Lower leg skin (tissue), 3 donors: ENCODE data around the gene CKAP4.

Source experiments
- POLR2A ChIP-seq, 2 donors: fragments of 450-650 bp; IDR thresholded peaks; one replicate each; pipeline ENCODE4 v1.6.1; 2016 to 2017; ENCODE audit warnings: antibody characterized with exemption in 2 of 2, mild to moderate bottlenecking in 1 of 2, moderate library complexity in 1 of 2
- TF ChIP-seq, protein P1 (sequence below), 3 donors: fragments of 450-650 bp; IDR thresholded peaks; one replicate each; pipeline ENCODE4 v1.5.1; 2016; ENCODE audit warnings: antibody characterized with exemption in 3 of 3, mild to moderate bottlenecking in 3 of 3, moderate library complexity in 2 of 3

DNA sequence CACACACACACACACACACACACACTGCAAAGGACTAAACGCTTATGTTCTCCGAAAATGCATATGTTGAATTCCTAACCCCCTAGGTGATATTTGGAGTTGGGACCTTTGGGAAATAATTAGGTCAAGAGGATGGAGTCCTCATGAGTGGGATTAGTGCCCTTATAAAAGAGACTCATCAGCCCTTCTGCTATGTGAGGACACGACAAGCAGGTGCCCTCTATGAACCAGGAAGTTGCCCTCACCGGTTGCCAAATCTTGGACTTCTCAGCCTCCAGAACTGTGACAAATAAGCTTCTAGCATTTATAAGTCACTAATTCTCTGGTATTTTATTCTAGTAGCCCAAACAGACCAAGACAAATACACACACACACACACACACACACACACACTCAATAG lies 34.0 kb upstream of the CKAP4 start:
- TF ChIP-seq, protein P1, sequence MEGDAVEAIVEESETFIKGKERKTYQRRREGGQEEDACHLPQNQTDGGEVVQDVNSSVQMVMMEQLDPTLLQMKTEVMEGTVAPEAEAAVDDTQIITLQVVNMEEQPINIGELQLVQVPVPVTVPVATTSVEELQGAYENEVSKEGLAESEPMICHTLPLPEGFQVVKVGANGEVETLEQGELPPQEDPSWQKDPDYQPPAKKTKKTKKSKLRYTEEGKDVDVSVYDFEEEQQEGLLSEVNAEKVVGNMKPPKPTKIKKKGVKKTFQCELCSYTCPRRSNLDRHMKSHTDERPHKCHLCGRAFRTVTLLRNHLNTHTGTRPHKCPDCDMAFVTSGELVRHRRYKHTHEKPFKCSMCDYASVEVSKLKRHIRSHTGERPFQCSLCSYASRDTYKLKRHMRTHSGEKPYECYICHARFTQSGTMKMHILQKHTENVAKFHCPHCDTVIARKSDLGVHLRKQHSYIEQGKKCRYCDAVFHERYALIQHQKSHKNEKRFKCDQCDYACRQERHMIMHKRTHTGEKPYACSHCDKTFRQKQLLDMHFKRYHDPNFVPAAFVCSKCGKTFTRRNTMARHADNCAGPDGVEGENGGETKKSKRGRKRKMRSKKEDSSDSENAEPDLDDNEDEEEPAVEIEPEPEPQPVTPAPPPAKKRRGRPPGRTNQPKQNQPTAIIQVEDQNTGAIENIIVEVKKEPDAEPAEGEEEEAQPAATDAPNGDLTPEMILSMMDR (IDR thresholded peaks at IDR 0.05) = no peak
- no peak for TF ChIP-seq POLR2A (IDR thresholded peaks at IDR 0.05)
